Mesothelial cell of epicardium (in vitro differentiated cells): ENCODE data around the gene CIAO1. TPM values are rescaled to one million over a fixed set of nuclear protein-coding genes. Genes with fewer than 3 reads are reported as not detected.
A peak's percentile ranks its signal among the peaks of the same experiment; 100 is the strongest.

ENCODE experiments used
- DNase-seq, 2 experiments: peaks; one replicate each; pipeline ENCODE4 v3.0.0; 2021; ENCODE audit warnings: low spot score in 2 of 2; ENCODE audit not compliant: unreplicated experiment in 2 of 2
- H3K27ac Mint-ChIP-seq: 2 replicates; pipeline ENCODE4 v1.8.0; 2021; ENCODE audit warnings: mixed read lengths
- H3K27me3 Mint-ChIP-seq: 2 replicates; pipeline ENCODE4 v1.8.0; 2021; ENCODE audit warnings: low read depth, mixed read lengths
- H3K36me3 Mint-ChIP-seq: 2 replicates; pipeline ENCODE4 v1.8.0; 2021; ENCODE audit warnings: mixed read lengths
- H3K4me1 Mint-ChIP-seq: 2 replicates; pipeline ENCODE4 v1.8.0; 2021; ENCODE audit warnings: mixed read lengths
- H3K4me3 Mint-ChIP-seq: 2 replicates; pipeline ENCODE4 v1.8.0; 2021; ENCODE audit warnings: mild to moderate bottlenecking, moderate library complexity, mixed read lengths
- H3K9me3 Mint-ChIP-seq: 2 replicates; pipeline ENCODE4 v1.8.0; 2021; ENCODE audit warnings: mixed read lengths
- CTCF ChIP-seq: fragments of 200-600 bp; sonication (generic); IDR thresholded peaks from one replicate; pipeline ENCODE4 v1.5.0; 2021; ENCODE audit warnings: antibody characterized with exemption; ENCODE audit not compliant: unreplicated experiment
- total RNA-seq: library from RNA; stranded (reverse); gene quantifications from 3 replicates; pipeline ENCODE4 v1.2.1, GENCODE V29; 2021

CIAO1 gene
- total RNA-seq, 1 donor from 2014 or later: 74.2 TPM

- H3K27me3 Mint-ChIP-seq: no peaks in the 10 kb centered on the region
- H3K27ac Mint-ChIP-seq: no peak overlapping the region
- DNase-seq: no peak
- no peaks in the 10 kb centered on the region for H3K4me1 Mint-ChIP-seq
- TF ChIP-seq CTCF: no peak
- H3K9me3 Mint-ChIP-seq: no peaks in the 10 kb centered on the region
- peaks cover 68% of the 10 kb centered on the region for H3K36me3 Mint-ChIP-seq
- no peak overlapping the region for H3K4me3 Mint-ChIP-seq
These were observed 30.9 kb downstream of the CIAO1 start for GRCh38 chr2:96296925-96297324.

- H3K27me3 Mint-ChIP-seq: no peaks in the 10 kb centered on the region
- no peak overlapping the region for H3K27ac Mint-ChIP-seq
- H3K4me1 Mint-ChIP-seq: peaks cover 27% of the 10 kb centered on the region
- H3K36me3 Mint-ChIP-seq: peaks cover 53% of the 10 kb centered on the region
- H3K4me3 Mint-ChIP-seq: no peak overlapping the region
- DNase-seq: no peak
- H3K9me3 Mint-ChIP-seq: no peaks in the 10 kb centered on the region
- TF ChIP-seq CTCF: no peak
These were observed 35.8 kb downstream of the CIAO1 start for GRCh38 chr2:96301865-96302264.

GRCh38 chr2:96304606-96305005, 38.6 kb downstream of the CIAO1 start:
- no peak for DNase-seq
- H3K4me3 Mint-ChIP-seq: peak overlapping the region; percentile 99
- no peak for TF ChIP-seq CTCF
- peaks cover 31% of the 10 kb centered on the region for H3K36me3 Mint-ChIP-seq
- H3K27me3 Mint-ChIP-seq: no peaks in the 10 kb centered on the region
- peak overlapping the region; percentile 53 for H3K27ac Mint-ChIP-seq
- peaks cover 27% of the 10 kb centered on the region for H3K4me1 Mint-ChIP-seq
- no peaks in the 10 kb centered on the region for H3K9me3 Mint-ChIP-seq

GRCh38 chr2:96305091-96305978, 39.3 kb downstream of the CIAO1 start, which contains the start of gene SNRNP200:
Gene SNRNP200, minus strand, starts transcription at chr2:96305546. Its CDS starts 109 bp downstream, at chr2:96305437.
- H3K4me1 Mint-ChIP-seq: peaks cover 27% of the 10 kb centered on the region
- TF ChIP-seq CTCF: no peak
- DNase-seq: peak; percentile 64 to 84
- peak within 1 kb of the TSS; percentile 98 for H3K27ac Mint-ChIP-seq
- H3K27me3 Mint-ChIP-seq: peaks cover 3% of the 10 kb centered on the region
- H3K9me3 Mint-ChIP-seq: no peaks in the 10 kb centered on the region
- H3K36me3 Mint-ChIP-seq: peaks cover 31% of the 10 kb centered on the region
- H3K4me3 Mint-ChIP-seq: peak within 1 kb of the TSS; percentile 99

- no peak for DNase-seq
- H3K9me3 Mint-ChIP-seq: no peaks in the 10 kb centered on the region
- TF ChIP-seq CTCF: no peak
- peak overlapping the region; percentile 99 for H3K4me3 Mint-ChIP-seq
- peak overlapping the region; percentile 98 for H3K27ac Mint-ChIP-seq
- peaks cover 27% of the 10 kb centered on the region for H3K4me1 Mint-ChIP-seq
- H3K36me3 Mint-ChIP-seq: peaks cover 29% of the 10 kb centered on the region
- peaks cover 3% of the 10 kb centered on the region for H3K27me3 Mint-ChIP-seq
These were observed 39.9 kb downstream of the CIAO1 start for GRCh38 chr2:96305979-96306308.
